GM12891 (cell line): ENCODE data around the gene PIBF1.

ENCODE experiments used
- DNase-seq: peaks from one replicate; pipeline ENCODE4 v3.0.0; 2011; ENCODE audit warnings: low spot score; ENCODE audit not compliant: insufficient read length
- FAIRE-seq: peaks from 2 replicates; lab custom pipeline; 2011; peaks lifted over from hg19 to GRCh38; lab: Jason Lieb, UNC
- PAX5 ChIP-seq: IDR thresholded peaks from 2 replicates; pipeline ENCODE4 v1.6.1; 2011; ENCODE audit warnings: low read length, moderate library complexity, mild to moderate bottlenecking; ENCODE audit not compliant: insufficient read depth, severe bottlenecking
- POLR2A ChIP-seq: IDR thresholded peaks from 2 replicates; pipeline ENCODE4 v1.6.1; 2011; ENCODE audit warnings: low read depth, low read length, control low read depth
- POLR2AphosphoS5 ChIP-seq: IDR thresholded peaks from 2 replicates; pipeline ENCODE4 v1.6.1; 2011; ENCODE audit warnings: low read depth, low read length, control low read depth
- POU2F2 ChIP-seq: IDR thresholded peaks from 2 replicates; pipeline ENCODE4 v1.6.1; 2011; ENCODE audit warnings: low read depth, mild to moderate bottlenecking, control low read depth, low read length, moderate library complexity
- SPI1 ChIP-seq: IDR thresholded peaks from 2 replicates; pipeline ENCODE4 v1.6.1; 2011; ENCODE audit warnings: low read depth, low read length, control low read depth
- TAF1 ChIP-seq: IDR thresholded peaks from 2 replicates; pipeline ENCODE4 v1.6.1; 2011; ENCODE audit warnings: low read depth, low read length, control low read depth

The PIBF1 gene

GRCh38 chr13:73060251-73061160 lies 278.6 kb downstream of the PIBF1 start:
- FAIRE-seq = no peak

GRCh38 chr13:73061473-73061872 lies 279.5 kb downstream of the PIBF1 start:
- TF ChIP-seq SPI1 = no peak
- DNase-seq (no peak), FAIRE-seq (no peak)

More at GRCh38 chr13:73060251-73061160, 278.6 kb downstream of the PIBF1 start:
- no peak for TF ChIP-seq PAX5
- TF ChIP-seq TAF1 = no peak
- no peak for TF ChIP-seq SPI1
- no peak for TF ChIP-seq POLR2AphosphoS5
- TF ChIP-seq POU2F2 = no peak
- no peak for TF ChIP-seq POLR2A
- DNase-seq = no peak

GRCh38 chr13:73061876-73062275 lies 279.9 kb downstream of the PIBF1 start:
- no peak for TF ChIP-seq POLR2AphosphoS5
- no peak for TF ChIP-seq POLR2A
- no peak for TF ChIP-seq SPI1
- no peak for TF ChIP-seq POU2F2
- DNase-seq (no peak), FAIRE-seq (no peak)

- FAIRE-seq (no peak), DNase-seq (no peak)
- no peak for TF ChIP-seq POLR2AphosphoS5
Measured at GRCh38 chr13:73062468-73062867, 280.5 kb downstream of the PIBF1 start.

GRCh38 chr13:73063166-73063565 lies 281.2 kb downstream of the PIBF1 start:
- no peak for DNase-seq
- no peak for TF ChIP-seq POU2F2
- TF ChIP-seq POLR2AphosphoS5 = no peak
- no peak for TF ChIP-seq POLR2A
- no peak for FAIRE-seq

- TF ChIP-seq SPI1 (no peak), POLR2A (no peak), POLR2AphosphoS5 (no peak), PAX5 (no peak), TAF1 (no peak), POU2F2 (no peak)
- DNase-seq (no peak), FAIRE-seq (no peak)
Measured at GRCh38 chr13:73065036-73065435, 283.1 kb downstream of the PIBF1 start.

GRCh38 chr13:73065665-73066340 lies 283.9 kb downstream of the PIBF1 start:
- DNase-seq = no peak

More at GRCh38 chr13:73065665-73066340, 283.9 kb downstream of the PIBF1 start:
- TF ChIP-seq POLR2AphosphoS5 = no peak
- TF ChIP-seq SPI1 = no peak
- no peak for TF ChIP-seq PAX5
- TF ChIP-seq POU2F2 = no peak
- TF ChIP-seq TAF1 = no peak
- TF ChIP-seq POLR2A = no peak
- FAIRE-seq = no peak
